Heart left ventricle (tissue), 16 donors: ENCODE results near the gene MBP. TPM values are rescaled to one million over a fixed set of nuclear protein-coding genes. Genes with fewer than 3 reads are reported as not detected.

Experiments used
- ATAC-seq, 4 donors: fragments of 200-7000 bp; cut with Tn5 transposase; one replicate each; pipeline ENCODE4 v1.9.1; 2020 to 2022; ENCODE audit warnings: moderate library complexity in 4 of 4, mild to moderate bottlenecking in 3 of 4, moderate number of reproducible peaks in 1 of 4
- DNase-seq, 5 donors: peaks; one replicate each; pipeline ENCODE4 v3.0.0-alpha.2; 2020
- H3K27ac ChIP-seq, 12 donors: fragments of 200-600 bp; sonication (generic) in 4 of 12; one replicate each; pipeline versions ENCODE4 v1.5.0 to v1.8.0; 2016 to 2022; ENCODE audit warnings: mild to moderate bottlenecking in 2 of 12
- H3K27me3 ChIP-seq, 9 donors: fragments of 200-600 bp; sonication (generic) in 2 of 9; one replicate each; pipeline versions ENCODE4 v1.5.1 to v1.8.0; 2016 to 2022; ENCODE audit warnings: mild to moderate bottlenecking in 3 of 9
- H3K36me3 ChIP-seq, 9 donors: fragments of 200-600 bp; sonication (generic) in 2 of 9; one replicate each; pipeline versions ENCODE4 v1.5.0 to v1.8.0; 2018 to 2022; ENCODE audit warnings: mild to moderate bottlenecking in 2 of 9
- H3K4me1 ChIP-seq, 12 donors: fragments of 200-600 bp; sonication (generic) in 4 of 12; one replicate each; pipeline versions ENCODE4 v1.5.0 to v1.8.0; 2016 to 2022; ENCODE audit warnings: mild to moderate bottlenecking in 3 of 12
- H3K4me3 ChIP-seq, 12 donors: fragments of 200-600 bp; sonication (generic) in 4 of 12; one replicate each; pipeline versions ENCODE4 v1.5.0 to v1.8.0; 2017 to 2022; ENCODE audit warnings: mild to moderate bottlenecking in 9 of 12, moderate library complexity in 4 of 12
- H3K9me3 ChIP-seq, 12 donors: fragments of 200-600 bp; sonication (generic) in 4 of 12; one replicate each; pipeline versions ENCODE4 v1.5.0 to v1.8.0; 2016 to 2022; ENCODE audit warnings: mild to moderate bottlenecking in 1 of 12
- CTCF ChIP-seq, 12 donors: fragments of 200-600 bp; sonication (generic) in 4 of 12; IDR thresholded peaks; one replicate each; pipeline versions ENCODE4 v1.5.0 to v1.8.0; 2018 to 2022; ENCODE audit warnings: antibody characterized with exemption in 12 of 12, mild to moderate bottlenecking in 5 of 12
- POLR2A ChIP-seq, 2 donors: fragments of 450-650 bp; IDR thresholded peaks; one replicate each; pipeline ENCODE4 v1.6.1; 2017; ENCODE audit warnings: antibody characterized with exemption in 2 of 2, mild to moderate bottlenecking in 2 of 2, moderate library complexity in 2 of 2
- WGBS, 4 donors: extraction: QIAGEN DNeasy Blood & Tissue Kit in 2 of 4; methylation state at CpG; one replicate each; pipeline versions ENCODE4 v1.1.5 to v1.1.7; 2013 to 2018; 5-methylcytosine and 5-hydroxymethylcytosine counted together
- intact Hi-C, 10 donors: fragments of 100-400 bp; cut with DNase I; formaldehyde crosslinking; loops; one replicate each; pipeline versions ENCODE4 v1.11.1 to v1.14.2; 2022
- polyA plus RNA-seq, 2 donors: library from polyadenylated mRNA; stranded (reverse); fragments of 200-250 nt; gene quantifications; one replicate each; pipeline ENCODE4 v1.2.3, GENCODE V29; 2013
- total RNA-seq, 9 donors: library from RNA; depleted of rRNA in 2 of 9; stranded (reverse); fragments of >200 nt in 2 of 9; fragmentation: NEBNext Ultra II Directional in 3 of 9; extraction: Animal tissue kit (Norgen Biotek cat#: 25700) in 3 of 9; gene quantifications; one replicate each; pipeline versions ENCODE4 v1.1.0 to v1.2.4, GENCODE V29; 2016 to 2023
- donor health status: ischemic (EF 13 %, LVEDD 7.1; RV severe dilation, severe dysfunction).
- donor health status: healthy with polysubstance abuse.
- donor health status: DM: no; HTN: yes; CAD: no.
- donor health status: DM: no; HTN: no; CAD: no.
- donor health status: ischemic (EF 25% LVEDD 6.9; RV normal size, moderate dysfunction).
- donor health status: ischemic (EF 25% LVEDD 5.7; RV mildly dilated, moderate dysfunction).
- donor health status: healthy.
- donor health status: DM: yes; HTN: yes; CAD: no.
- donor health status: ischemic (EF 35%, LVEDD 5.7; RV mildly dilated, moderate dysfunction).
- donor health status: nonischemic (EF 11% LVEDD 7.7; RV severe dilation, severe dysfunction).
- donor health status: DM: yes; HTN: yes; CAD: no.
- donor health status: PGD.
- donor health status: ischemic (EF 29% LVEDD 5.4; RV normal size, mild dysfunction).
- donor health status: nonischemic (EF 23%, LVEDD 6.1; RV moderate dilation, normal function).

The MBP gene
- total and polyA plus RNA-seq, 11 donors = 7.7 to 93.0 (median 31.8) TPM

- Histone ChIP-seq H3K9me3 (no peaks in the 10 kb centered on the region), H3K4me1 (peaks cover 0 to 73% (median 23%) of the 10 kb centered on the region in 12 donors), H3K27ac (peak overlapping the region in 2 of 12 donors; percentile 1 to 72), H3K4me3 (peak overlapping the region in 1 of 12 donors; percentile 7), H3K36me3 (peaks cover 0 to 9% (median 0%) of the 10 kb centered on the region in 9 donors), H3K27me3 (peaks cover 0 to 4% (median 0%) of the 10 kb centered on the region in 9 donors)
- WGBS, 4 donors = 63 to 80% (median 68%) methylated on average over 9 of the region's 9 CpGs
- TF ChIP-seq POLR2A (IDR thresholded peaks at IDR 0.05) (no peak), CTCF (IDR thresholded peaks at IDR 0.05) (no peak)
- intact Hi-C loops = no loop called here
- ATAC-seq (no peak), DNase-seq (no peak)
Measured at GRCh38 chr18:77124452-77124922, 8.1 kb downstream of the MBP start.

GRCh38 chr18:77123320-77124231 is 9.0 kb downstream of the MBP start:
- TF ChIP-seq POLR2A (IDR thresholded peaks at IDR 0.05) (no peak), CTCF (IDR thresholded peaks at IDR 0.05) (no peak)
- H3K9me3 ChIP-seq = no peaks in the 10 kb centered on the region
- no peak for ATAC-seq
- intact Hi-C loops = no loop called here
- peaks cover 0 to 15% (median 0%) of the 10 kb centered on the region in 9 donors for H3K36me3 ChIP-seq
- no peaks in the 10 kb centered on the region for H3K27me3 ChIP-seq
- H3K4me1 ChIP-seq = peaks cover 0 to 71% (median 17%) of the 10 kb centered on the region in 12 donors
- H3K4me3 ChIP-seq = no peak overlapping the region
- 79 to 87% (median 83%) methylated on average over 14 of the region's 14 CpGs for WGBS, 4 donors
- DNase-seq = no peak
- H3K27ac ChIP-seq = peak overlapping the region in 1 of 12 donors; percentile 72

GRCh38 chr18:77121523-77121922 is 11.1 kb downstream of the MBP start:
- H3K36me3 ChIP-seq = peaks cover 0 to 17% (median 0%) of the 10 kb centered on the region in 9 donors
- TF ChIP-seq CTCF (IDR thresholded peaks at IDR 0.05) = no peak
- TF ChIP-seq POLR2A (IDR thresholded peaks at IDR 0.05) = no peak
- intact Hi-C loops = no loop called here
- no peak for ATAC-seq
- no peaks in the 10 kb centered on the region for H3K27me3 ChIP-seq
- no peaks in the 10 kb centered on the region for H3K9me3 ChIP-seq
- no peak overlapping the region for H3K27ac ChIP-seq
- peaks cover 0 to 52% (median 4%) of the 10 kb centered on the region in 12 donors for H3K4me1 ChIP-seq
- H3K4me3 ChIP-seq = no peak overlapping the region
- WGBS, 4 donors = 81 to 89% (median 85%) methylated on average over 3 of the region's 3 CpGs
- DNase-seq = no peak

GRCh38 chr18:77119851-77120491 is 12.6 kb downstream of the MBP start:
- WGBS, 4 donors = 90 to 95% (median 92%) methylated on average over 12 to 23 of the region's 23 CpGs
- Histone ChIP-seq H3K4me1 (peaks cover 0 to 51% (median 7%) of the 10 kb centered on the region in 12 donors), H3K9me3 (no peaks in the 10 kb centered on the region), H3K4me3 (no peak overlapping the region), H3K27ac (no peak overlapping the region), H3K27me3 (no peaks in the 10 kb centered on the region), H3K36me3 (peaks cover 0 to 19% (median 0%) of the 10 kb centered on the region in 9 donors)
- no peak for TF ChIP-seq CTCF (IDR thresholded peaks at IDR 0.05)
- no peak for TF ChIP-seq POLR2A (IDR thresholded peaks at IDR 0.05)
- intact Hi-C loops = no loop called here
- ATAC-seq (no peak), DNase-seq (peak in 1 of 5 donors; percentile 4)
